MM.1S (cell line): ENCODE data around the gene TSPOAP1.
A peak's percentile ranks its signal among the peaks of the same experiment; 100 is the strongest.

ENCODE experiments used
- DNase-seq: peaks from one replicate; pipeline ENCODE4 v3.0.0-alpha.2; 2015
- H2AFZ ChIP-seq: fragments of 300-600 bp; sonication (generic); 2 replicates; pipeline ENCODE4 v1.6.0; 2016; ENCODE audit warnings: antibody characterized with exemption, low read length
- H3F3A ChIP-seq: fragments of 300-600 bp; sonication (generic); 2 replicates; pipeline ENCODE4 v1.6.1; 2016; ENCODE audit warnings: mild to moderate bottlenecking, antibody characterized with exemption, low read length, moderate library complexity, mixed read lengths; ENCODE audit not compliant: insufficient read depth
- H3K27ac ChIP-seq: fragments of 300-600 bp; sonication (generic); 2 replicates; pipeline ENCODE4 v1.5.1; 2016; ENCODE audit warnings: mild to moderate bottlenecking, low read length
- H3K27me3 ChIP-seq: fragments of 300-600 bp; sonication (generic); replicated peaks from 2 replicates; pipeline ENCODE4 v1.6.0; 2016; ENCODE audit warnings: low read length; ENCODE audit not compliant: insufficient read depth
- H3K36me3 ChIP-seq: fragments of 300-600 bp; sonication (generic); replicated peaks from 2 replicates; pipeline ENCODE4 v1.6.1; 2016; ENCODE audit warnings: mild to moderate bottlenecking, low read length, mixed read lengths; ENCODE audit not compliant: insufficient read depth
- H3K4me1 ChIP-seq: fragments of 300-600 bp; sonication (generic); 2 replicates; pipeline ENCODE4 v1.6.1; 2016; ENCODE audit warnings: low read length, mixed read lengths
- H3K4me2 ChIP-seq: fragments of 300-600 bp; sonication (generic); 2 replicates; pipeline ENCODE4 v1.6.0; 2016; ENCODE audit warnings: low read depth, low read length
- H3K4me3 ChIP-seq: fragments of 300-600 bp; sonication (generic); 2 replicates; pipeline ENCODE4 v1.5.1; 2016; ENCODE audit warnings: low read length, mixed read lengths
- H3K79me2 ChIP-seq: fragments of 300-600 bp; sonication (generic); 2 replicates; pipeline ENCODE4 v1.6.1; 2016; ENCODE audit warnings: mixed run types, low read length, mixed read lengths
- H3K9ac ChIP-seq: fragments of 300-600 bp; sonication (generic); 2 replicates; pipeline ENCODE4 v1.6.1; 2016; ENCODE audit warnings: low read length, mixed read lengths
- H3K9me2 ChIP-seq: fragments of 300-600 bp; sonication (generic); replicated peaks from 2 replicates; pipeline ENCODE4 v1.6.1; 2016; ENCODE audit warnings: mild to moderate bottlenecking, low read length, mixed read lengths; ENCODE audit not compliant: insufficient read depth
- H3K9me3 ChIP-seq: fragments of 300-600 bp; sonication (generic); replicated peaks from 2 replicates; pipeline ENCODE4 v1.6.1; 2016; ENCODE audit warnings: mild to moderate bottlenecking, low read length, mixed read lengths; ENCODE audit not compliant: insufficient read depth
- H4K20me1 ChIP-seq: fragments of 300-600 bp; sonication (generic); 2 replicates; pipeline ENCODE4 v1.6.1; 2016; ENCODE audit warnings: mild to moderate bottlenecking, low read length, moderate library complexity, mixed read lengths; ENCODE audit not compliant: insufficient read depth
- CTCF ChIP-seq: fragments of 300-600 bp; sonication (generic); IDR thresholded peaks from 2 replicates; pipeline ENCODE4 v1.5.1; 2016; ENCODE audit warnings: antibody characterized with exemption, low read length, mixed read lengths
- EZH2 ChIP-seq: fragments of 300-600 bp; sonication (generic); optimal IDR thresholded peaks from 2 replicates; pipeline ENCODE3; 2017; ENCODE audit warnings: low read depth, mild to moderate bottlenecking, antibody characterized with exemption, low read length, mixed read lengths
- EZH2phosphoT487 ChIP-seq: fragments of 300-600 bp; sonication (generic); IDR thresholded peaks from 2 replicates; pipeline ENCODE4 v1.6.1; 2018; ENCODE audit warnings: antibody characterized with exemption, low read length

Gene TSPOAP1

GRCh38 chr17:58324409-58325288, 3.9 kb downstream of the TSPOAP1 start:
- Histone ChIP-seq H3K79me2 (no peaks in the 10 kb centered on the region), H4K20me1 (no peaks in the 10 kb centered on the region), H3K9me3 (no peaks in the 10 kb centered on the region), H3K36me3 (no peaks in the 10 kb centered on the region), H3K27ac (no peak overlapping the region), H3K4me2 (peak overlapping the region; percentile 43; the same call in 1 of the 2 replicates), H2AFZ (no peak overlapping the region), H3K4me3 (peak overlapping the region; percentile 25; the same call in 1 of the 2 replicates), H3K4me1 (peaks cover 23% of the 10 kb centered on the region), H3K27me3 (0 out of 2 replicates have a peak, but pooled peaks cover 7% of the 10 kb centered on the region), H3K9ac (peak overlapping the region; percentile 37; the same call in 1 of the 2 replicates), H3K9me2 (no peaks in the 10 kb centered on the region), H3F3A (peaks cover 41% of the 10 kb centered on the region)
- TF ChIP-seq EZH2phosphoT487, result no peak
- TF ChIP-seq EZH2, result no peak
- no peak for TF ChIP-seq CTCF
- DNase-seq, result no peak

GRCh38 chr17:58324056-58324408, 4.6 kb downstream of the TSPOAP1 start:
- Histone ChIP-seq H3K27ac (no peak overlapping the region), H3K9ac (no peak overlapping the region), H3K79me2 (no peaks in the 10 kb centered on the region), H4K20me1 (no peaks in the 10 kb centered on the region), H3K4me1 (peaks cover 19% of the 10 kb centered on the region), H3K27me3 (0 out of 2 replicates have a peak, but pooled peaks cover 7% of the 10 kb centered on the region), H3F3A (peaks cover 35% of the 10 kb centered on the region), H3K4me3 (no peak overlapping the region), H3K36me3 (no peaks in the 10 kb centered on the region), H2AFZ (no peak overlapping the region), H3K9me2 (no peaks in the 10 kb centered on the region), H3K9me3 (no peaks in the 10 kb centered on the region), H3K4me2 (peak overlapping the region; percentile 11; the same call in 1 of the 2 replicates)
- TF ChIP-seq CTCF (no peak), EZH2phosphoT487 (no peak), EZH2 (no peak)
- no peak for DNase-seq

- no peak overlapping the region for H3K4me3 ChIP-seq
- H3K27ac ChIP-seq, result no peak overlapping the region
- TF ChIP-seq EZH2 (no peak), CTCF (no peak), EZH2phosphoT487 (no peak)
- H3K79me2 ChIP-seq, result no peaks in the 10 kb centered on the region
- no peak overlapping the region for H2AFZ ChIP-seq
- H3F3A ChIP-seq, result peaks cover 29% of the 10 kb centered on the region
- peaks cover 14% of the 10 kb centered on the region for H3K4me1 ChIP-seq
- no peak overlapping the region for H3K9ac ChIP-seq
- no peaks in the 10 kb centered on the region for H3K36me3 ChIP-seq
- no peak overlapping the region for H3K4me2 ChIP-seq
- H3K27me3 ChIP-seq, result 0 out of 2 replicates have a peak, but pooled peaks cover 7% of the 10 kb centered on the region
- no peaks in the 10 kb centered on the region for H3K9me2 ChIP-seq
- no peaks in the 10 kb centered on the region for H3K9me3 ChIP-seq
- H4K20me1 ChIP-seq, result no peaks in the 10 kb centered on the region
- DNase-seq, result no peak
These were observed 5.1 kb downstream of the TSPOAP1 start for GRCh38 chr17:58323366-58324055.
